Stimulated activated CD4-positive, alpha-beta T cell treated with anti-CD3 and anti-CD28 coated beads, Interleukin-1b, Interleukin-23, amount 100 ng/mL, for 24 hours (primary cell): ENCODE results near the gene TOR1B.
A peak's percentile ranks its signal among the peaks of the same experiment; 100 is the strongest.

Experiments used
- DNase-seq, 4 experiments: peaks; one replicate each; pipeline ENCODE4 v3.0.0-alpha.2; 2020; ENCODE audit warnings: low read depth in 4 of 4, low spot score in 1 of 4

Gene TOR1B

DNA sequence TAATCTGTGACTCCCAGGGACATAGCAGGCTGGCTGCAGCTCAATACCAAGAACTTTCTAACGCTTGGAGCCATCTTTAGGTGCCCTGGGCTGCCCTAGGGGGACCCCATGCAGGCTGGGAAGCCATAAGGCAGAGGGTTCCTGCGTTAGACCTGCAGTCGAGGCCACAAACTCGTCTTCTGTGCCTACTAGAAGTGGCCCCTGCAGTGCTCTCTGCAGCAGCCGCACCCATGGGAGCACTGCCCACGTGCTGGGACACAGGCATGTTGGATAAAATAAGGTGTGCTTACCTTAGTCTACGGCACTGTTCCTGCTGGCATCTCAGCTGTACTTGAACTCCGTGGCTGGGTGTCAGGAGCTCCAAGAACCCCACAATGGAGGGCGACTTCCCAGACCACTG lies 9.4 kb downstream of the TOR1B start:
- no peak for DNase-seq

DNA sequence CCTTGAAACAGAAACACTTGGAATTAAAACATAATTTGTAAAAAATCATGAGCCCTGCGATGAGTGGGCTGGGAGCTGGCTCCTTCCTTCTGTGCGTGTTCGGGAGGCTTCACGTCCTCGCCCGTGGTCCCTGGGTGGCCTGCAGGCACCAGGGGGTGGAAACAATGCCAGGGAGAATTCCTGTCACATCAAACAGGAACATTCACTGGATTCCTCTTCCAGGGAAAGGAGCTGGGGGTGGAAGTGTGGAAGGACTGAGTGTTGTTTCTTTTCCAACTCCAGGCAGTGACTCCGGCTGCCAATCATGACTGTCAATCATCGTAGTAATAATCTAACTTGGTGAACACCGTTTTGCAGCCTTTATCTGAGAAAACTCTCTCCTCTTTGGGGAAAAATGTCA lies 10.7 kb downstream of the TOR1B start:
- no peak for DNase-seq

- DNase-seq: no peak
Measured at GRCh38 chr9:129814432-129815223, 11.6 kb downstream of the TOR1B start.

DNA sequence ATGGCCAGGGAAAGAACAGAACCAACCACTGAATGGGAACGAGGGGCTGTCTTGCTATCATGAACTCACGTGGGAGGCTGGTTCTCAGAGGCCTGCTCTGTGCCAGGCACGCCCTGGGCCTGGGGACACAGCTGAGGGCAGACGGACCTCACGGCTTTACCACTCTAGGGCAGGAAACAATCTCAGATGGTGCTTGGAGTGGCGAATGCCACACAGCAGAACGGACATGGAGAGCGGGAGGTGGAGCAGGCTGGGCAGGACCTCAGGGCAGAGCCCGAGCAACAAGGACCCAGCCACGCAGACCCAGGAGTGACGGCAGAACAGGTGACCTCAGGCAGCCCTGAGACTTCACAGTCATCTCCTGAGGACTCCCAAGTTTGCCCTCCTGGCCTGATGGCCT lies 12.3 kb downstream of the TOR1B start:
- no peak for DNase-seq

- no peak for DNase-seq
Measured at GRCh38 chr9:129816501-129817435, 13.8 kb downstream of the TOR1B start.

- no peak for DNase-seq
Measured at GRCh38 chr9:129822898-129823541, 20.0 kb downstream of the TOR1B start.

DNA sequence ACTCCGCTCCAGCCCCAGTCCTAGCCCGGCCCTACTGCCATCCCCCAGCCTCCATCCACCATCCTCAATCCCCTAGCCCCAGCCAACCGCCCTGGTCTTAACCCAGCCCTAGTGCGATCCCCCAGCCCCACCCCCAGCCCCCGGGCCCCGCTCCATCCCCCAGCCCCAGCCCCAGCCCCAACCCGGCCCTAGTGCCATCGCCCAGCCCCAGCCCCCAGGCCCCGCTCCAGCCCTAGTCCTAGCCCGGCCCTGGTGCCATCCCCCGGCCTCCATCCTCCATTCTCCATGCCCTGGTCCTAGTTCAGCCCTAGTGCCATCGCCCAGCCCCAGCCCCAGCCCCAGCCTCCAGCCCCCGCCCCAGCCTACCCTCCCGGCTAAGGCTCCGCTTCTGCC lies 20.6 kb downstream of the TOR1B start:
- no peak for DNase-seq

DNA sequence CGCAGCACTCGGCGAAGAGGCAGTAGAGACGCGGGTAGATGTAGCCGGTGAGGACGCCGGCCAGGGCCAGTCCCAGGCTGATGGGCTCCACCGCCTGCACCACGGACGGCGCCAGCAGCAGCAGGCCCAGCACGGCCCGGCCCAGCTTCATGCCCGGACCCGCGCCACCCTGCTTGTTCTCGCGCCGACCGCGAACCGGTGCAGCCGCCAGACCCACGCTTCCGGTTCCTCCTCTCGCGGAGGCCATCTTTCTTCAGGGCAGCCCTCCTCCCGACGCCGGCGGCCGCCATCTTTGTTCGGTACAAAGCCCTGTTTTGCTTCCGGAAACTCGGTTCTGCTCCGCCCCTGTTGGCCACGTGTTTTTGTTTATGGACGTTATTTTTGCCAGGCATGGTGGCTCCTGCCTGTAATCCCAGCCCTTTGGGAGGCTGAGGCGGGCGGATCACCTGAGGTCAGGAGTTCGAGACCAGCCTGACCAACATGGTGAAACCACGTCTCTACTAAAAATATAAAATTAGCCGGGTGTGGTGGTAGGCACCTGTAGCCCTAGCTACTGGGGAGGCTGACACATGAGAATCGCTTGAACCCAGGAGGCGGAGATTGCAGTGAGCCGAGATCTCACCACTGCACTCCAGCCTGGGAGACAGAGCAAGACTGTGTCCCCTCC lies 21.1 kb downstream of the TOR1B start, which contains the start of gene TOR1A:
TOR1A (minus strand) TSS at position 202 of the 667 bp plus-strand sequence; CDS start at position 151, 51 bp downstream.
- peak; percentile 75 to 89 (median 83) for DNase-seq

- no peak for DNase-seq
Measured at GRCh38 chr9:129826344-129826743, 23.4 kb downstream of the TOR1B start.

GRCh38 chr9:129826759-129827158 lies 23.8 kb downstream of the TOR1B start:
- no peak for DNase-seq

GRCh38 chr9:129828051-129828450 lies 25.1 kb downstream of the TOR1B start:
- no peak for DNase-seq

GRCh38 chr9:129828969-129829368 lies 26.0 kb downstream of the TOR1B start:
- no peak for DNase-seq

- no peak for DNase-seq
Measured at GRCh38 chr9:129832982-129833381, 30.0 kb downstream of the TOR1B start.

DNA sequence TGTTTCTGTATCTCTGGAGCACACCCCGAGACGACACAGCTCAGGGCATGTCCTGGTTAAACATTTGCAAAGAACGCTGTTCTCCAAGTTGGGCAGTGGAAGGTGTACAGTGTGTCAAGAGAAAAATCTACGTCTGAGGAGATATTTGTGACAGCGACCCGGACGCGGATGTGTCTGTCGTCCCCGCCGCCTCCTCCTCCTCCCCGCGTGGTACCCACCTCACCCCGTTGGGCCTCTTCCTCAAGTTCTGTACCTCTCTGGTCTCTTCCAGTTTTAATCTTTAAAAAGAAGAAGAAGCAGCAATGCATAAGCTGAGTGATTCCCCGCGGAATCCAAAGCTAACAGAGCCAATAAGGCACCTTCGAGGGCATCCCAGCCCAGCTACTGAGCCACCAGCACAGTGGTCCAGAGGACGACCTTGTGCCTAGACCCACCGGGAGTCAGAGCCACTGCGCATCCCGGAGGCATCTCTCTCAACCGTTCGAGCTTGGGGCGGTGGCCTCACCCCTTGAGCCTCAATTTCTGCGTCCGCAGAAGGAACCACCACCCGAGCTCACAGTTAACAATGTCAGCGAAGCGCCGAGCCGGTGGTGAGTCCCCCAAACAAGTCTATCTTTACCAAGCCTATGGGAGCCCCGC lies 31.6 kb downstream of the TOR1B start:
- DNase-seq: no peak

DNA sequence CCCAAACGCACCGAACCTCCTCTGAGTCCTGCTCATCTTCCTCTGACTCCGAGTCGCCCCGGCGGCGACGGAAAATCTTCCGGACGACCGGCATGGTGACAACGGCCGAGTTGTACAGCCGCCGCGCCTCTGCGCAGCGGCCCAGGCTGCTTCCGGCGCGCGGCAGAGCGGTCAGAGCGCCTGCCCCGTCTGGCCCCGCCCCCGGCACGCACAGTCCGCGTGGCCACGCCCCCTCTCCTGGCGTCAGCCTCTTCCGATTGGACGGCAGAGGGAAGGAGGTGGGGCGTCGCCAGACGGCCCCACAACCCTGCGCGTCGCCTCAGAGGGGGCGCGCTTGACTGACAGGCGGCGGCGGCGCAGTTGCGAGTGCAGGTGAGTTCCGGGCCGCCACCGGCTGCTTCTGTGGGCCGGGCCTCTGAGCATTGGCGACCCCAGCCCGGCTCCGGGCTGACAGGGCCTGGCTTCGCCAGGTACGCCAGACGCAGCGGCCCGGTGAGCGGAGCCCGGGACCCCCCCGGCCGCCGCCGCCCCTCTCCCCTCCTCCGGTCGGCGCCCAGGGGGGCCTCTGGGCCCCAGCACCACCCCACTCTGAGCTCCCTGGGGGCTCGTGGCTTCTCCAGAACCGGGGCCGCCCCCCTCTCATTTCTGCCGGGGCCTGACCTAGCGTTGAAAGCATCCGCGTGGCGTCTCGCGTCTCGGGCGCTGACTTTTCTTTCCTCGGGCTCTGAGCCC lies 32.3 kb downstream of the TOR1B start, which contains the start of the genes C9orf78 and USP20:
C9orf78 (minus strand) TSS at position 148 of the 732 bp plus-strand sequence; CDS start at position 94, 54 bp downstream.
USP20 (plus strand) TSS at position 331 of the 732 bp plus-strand sequence. CDS start 17,098 bp downstream, outside the sequence.
- peak; percentile 92 to 98 (median 94) for DNase-seq

GRCh38 chr9:129835860-129836223 lies 32.9 kb downstream of the TOR1B start:
- DNase-seq: no peak

DNA sequence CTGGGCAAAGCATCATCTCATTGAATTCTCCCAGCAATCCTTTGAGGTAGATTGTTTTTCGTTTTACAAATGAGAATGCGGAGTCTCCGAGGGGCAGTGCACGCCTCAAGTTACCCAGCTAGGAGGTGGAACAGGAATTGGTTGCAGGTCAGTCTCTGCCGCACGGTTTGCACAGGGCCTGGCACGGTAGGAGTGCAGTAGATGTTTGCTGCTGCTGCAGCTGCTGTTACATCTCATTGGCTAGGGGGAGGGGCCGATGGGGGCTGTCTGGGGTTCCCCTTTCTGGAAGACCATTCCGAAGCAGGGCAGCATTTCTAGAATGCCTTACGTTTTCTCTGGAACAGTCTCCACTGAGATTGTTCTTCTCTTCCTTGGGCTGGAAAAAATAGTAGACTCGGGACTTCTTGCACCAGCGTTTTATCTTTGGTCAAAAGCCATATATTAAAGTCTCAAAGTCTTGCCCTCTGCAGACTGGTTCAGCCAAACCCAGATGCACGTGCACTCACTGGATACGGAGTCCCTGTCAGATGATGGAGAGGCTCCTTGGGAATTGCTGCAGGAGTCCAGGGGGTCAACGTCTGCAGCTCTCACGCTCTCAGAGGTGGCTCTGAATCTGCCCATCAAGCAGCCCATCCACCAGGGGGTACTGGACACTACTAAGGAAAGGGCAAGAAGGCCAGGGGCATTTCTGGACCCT lies 33.5 kb downstream of the TOR1B start:
- no peak for DNase-seq

DNA sequence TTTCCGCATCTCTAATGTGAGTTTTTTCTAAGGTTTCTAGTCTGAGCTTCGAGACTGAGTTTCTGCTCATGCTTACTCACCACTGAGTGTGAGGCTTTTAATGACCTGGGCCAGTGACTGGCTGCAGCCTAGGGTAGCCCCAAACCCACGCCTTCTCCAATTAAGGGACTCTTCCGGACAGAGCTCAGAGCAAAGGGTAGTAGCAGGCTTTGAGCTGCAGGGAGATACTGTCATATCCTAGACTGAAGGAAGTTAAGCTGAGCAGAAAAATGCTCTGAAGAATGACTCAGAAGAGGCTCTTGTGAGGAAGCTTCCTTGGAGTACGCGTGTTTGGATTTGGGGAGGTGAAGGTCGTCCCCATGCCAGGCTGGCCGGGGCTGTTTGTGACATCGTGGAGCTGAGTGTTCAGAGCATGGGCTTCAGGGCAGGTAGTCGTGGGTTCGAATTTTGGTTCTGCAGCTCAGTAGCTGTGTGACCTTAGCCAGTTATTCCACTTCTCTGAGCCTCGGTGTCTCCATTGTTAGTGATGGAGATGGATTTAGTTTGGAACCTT lies 35.8 kb downstream of the TOR1B start:
- DNase-seq: no peak
